DMS153 treated with DMSO at 0.1 percent for 48 hours (cell line): Measurements from ENCODE around the gene OSBPL3.
"Not testable (repeated sequence)": the region's sequence is repeated elsewhere in the genome, so short reads cannot be mapped to it uniquely, and the experiment has no call there.

Experiments
- DNase-seq: peaks from one replicate; lab custom pipeline; 2025; ENCODE audit not compliant: unreplicated experiment; lab: John Stamatoyannopoulos, UW

The OSBPL3 gene

GRCh38 chr7:24801883-24802282, 178.1 kb downstream of the OSBPL3 start:
- no peak for DNase-seq

DNA sequence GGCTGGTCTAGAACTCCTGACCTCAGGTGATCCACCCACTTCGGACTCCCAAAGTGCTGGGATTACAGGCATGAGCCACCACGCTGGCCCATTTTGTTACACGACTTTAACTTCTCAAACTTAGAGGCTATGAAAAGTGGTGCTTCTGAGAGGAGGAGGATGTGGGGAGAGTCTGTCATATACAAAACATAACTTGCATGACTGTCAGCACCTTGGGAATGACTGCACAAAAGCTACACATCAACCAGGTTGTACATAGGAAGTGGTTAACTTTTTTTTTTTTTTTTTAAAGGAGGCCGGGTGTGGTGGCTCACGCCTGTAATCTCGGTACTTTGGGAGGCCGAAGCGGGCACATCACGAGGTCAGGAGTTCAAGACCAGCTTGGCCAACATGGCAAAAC, 179.3 kb downstream of the OSBPL3 start:
- DNase-seq = no peak

- no peak for DNase-seq
Observed at GRCh38 chr7:24800073-24800472, 179.9 kb downstream of the OSBPL3 start.

GRCh38 chr7:24799506-24799905, 180.5 kb downstream of the OSBPL3 start:
- no peak for DNase-seq

DNA sequence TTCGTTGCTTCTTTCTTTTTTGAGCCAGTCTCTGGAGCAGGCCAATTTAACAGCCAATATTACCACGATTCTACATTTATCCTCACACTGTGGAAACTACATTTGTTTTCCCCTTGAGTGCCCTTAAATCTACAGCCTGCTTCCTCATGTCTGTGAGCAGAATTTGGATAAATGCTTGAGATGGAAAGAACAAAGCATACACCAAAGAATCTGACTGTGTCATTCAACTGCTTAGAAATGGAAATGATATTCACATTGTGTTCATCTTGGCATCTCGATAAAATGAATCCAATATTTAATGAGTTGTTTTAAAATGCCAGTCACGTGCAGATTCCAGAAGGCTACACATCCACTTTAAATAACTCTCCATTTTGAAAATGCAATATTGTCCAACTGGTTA, 181.7 kb downstream of the OSBPL3 start:
- no peak for DNase-seq

DNA sequence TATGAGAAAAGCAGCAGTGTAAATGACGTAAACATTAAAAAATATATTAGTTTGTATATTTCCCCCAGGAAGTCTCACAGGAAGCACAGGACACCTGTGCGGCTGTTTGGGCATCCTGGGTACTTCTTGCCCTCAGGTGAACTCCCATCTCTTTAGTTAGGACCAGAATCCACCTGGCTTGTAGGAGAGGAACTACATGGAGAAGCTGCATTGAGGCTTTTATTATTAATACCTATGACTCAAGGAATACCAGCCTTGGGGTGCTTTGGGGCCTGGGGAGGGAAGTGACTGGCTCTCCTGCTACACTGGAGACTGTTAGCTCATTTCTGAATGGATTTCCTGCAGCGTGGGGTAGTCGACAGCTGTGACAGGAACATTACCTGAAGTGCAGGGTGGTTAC, 182.7 kb downstream of the OSBPL3 start:
- no peak for DNase-seq

- no peak for DNase-seq
Observed at GRCh38 chr7:24795407-24795767, 184.6 kb downstream of the OSBPL3 start.

DNA sequence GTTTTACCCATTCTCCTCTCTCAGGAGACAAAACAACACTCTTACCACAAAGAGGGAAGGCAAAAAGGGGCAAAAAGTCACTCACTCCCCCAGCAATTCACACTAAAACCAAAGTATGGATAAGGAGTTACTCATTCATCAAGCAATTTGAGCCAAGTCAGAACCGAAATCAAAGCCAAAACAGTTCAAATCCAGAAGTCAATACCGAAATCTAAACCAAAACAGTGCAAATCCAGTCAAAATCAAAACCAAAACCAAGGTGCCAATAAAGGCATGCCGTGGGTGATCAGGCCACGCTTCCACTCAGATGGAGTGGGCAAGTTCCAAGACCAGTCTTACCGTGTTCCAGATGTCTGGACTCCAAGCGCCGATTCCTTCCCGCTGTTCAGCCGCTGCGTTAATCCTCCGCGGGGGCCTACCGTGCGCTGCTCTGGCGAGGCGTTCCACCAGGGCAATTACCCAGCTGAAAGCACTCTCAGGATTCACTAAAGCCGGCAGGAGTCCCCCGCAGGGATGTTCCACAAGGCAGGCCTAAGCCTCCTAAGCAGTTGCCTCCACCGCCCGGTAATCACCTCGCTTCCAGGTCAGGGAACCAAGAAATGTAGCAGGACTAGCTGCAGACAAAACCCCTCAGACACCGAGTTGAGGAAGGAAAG, 185.1 kb downstream of the OSBPL3 start:
- DNase-seq = not testable (repeated sequence)

- DNase-seq = no peak
Observed at GRCh38 chr7:24793982-24794648, 185.9 kb downstream of the OSBPL3 start.

DNA sequence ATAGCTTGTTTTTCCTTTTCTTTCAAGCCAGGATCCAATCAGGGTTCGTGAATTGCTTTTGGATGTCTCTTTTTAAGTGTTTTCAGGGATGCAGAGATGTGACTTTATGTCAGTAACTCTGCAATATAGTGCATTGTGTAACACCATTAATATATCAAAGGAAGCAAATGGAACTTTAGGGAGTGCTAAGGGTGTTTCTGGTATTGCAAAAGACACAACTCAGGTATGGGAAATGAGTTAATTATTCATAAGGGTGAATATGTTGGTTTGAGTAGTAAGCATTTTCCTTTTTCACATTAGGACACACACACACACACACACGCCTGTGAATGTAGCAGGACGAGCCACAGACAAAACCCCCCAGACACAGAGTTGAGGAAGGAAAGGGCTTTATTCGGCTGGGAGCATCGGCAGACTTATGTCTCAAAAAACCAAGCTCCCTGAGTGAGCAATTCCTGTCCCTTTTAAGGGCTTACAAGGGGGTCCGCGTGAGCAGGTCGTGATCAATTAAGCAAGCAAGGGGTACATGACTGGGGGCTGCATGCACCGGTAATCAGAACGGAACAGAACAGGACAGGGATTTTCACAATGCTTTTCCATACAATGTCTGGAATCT, 190.9 kb downstream of the OSBPL3 start:
- no peak for DNase-seq

DNA sequence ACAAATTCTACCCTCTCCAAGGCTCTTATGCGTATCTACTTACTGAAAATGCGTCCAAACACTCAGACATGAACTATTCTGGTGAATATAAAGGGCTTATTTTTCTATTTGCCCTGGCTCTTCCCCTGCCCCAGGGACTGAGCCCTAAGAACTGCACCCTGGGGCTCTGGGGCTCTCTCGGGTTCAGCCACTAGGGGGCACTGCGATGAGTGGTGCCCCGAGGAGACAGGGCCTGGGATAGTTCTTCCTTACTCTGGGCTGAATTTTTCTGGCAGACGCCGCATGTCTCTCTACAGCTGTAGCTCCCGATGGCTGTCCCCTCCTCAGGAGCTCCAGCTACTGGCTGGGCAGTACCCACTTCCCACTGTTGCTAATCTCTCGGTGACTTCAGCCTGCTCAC, 191.9 kb downstream of the OSBPL3 start:
- no peak for DNase-seq

DNA sequence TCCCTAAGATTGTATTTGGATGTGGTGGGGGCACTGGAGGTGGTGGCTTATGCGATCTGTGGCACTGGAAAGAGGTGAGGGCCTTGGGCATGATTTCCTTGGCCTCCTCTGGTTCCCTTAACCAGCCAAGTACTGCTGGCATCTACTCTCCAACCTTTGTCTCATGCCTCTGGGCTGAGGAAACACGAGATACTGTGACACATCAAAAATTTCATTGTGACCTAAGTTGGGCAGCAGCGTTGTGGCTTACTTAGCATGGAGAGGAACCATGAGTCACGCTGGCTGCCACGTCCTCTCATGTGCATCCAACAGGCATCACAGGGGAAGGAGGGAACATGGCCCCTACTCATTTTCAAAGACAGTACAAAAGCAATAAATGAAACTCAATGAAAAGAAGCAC, 193.0 kb downstream of the OSBPL3 start:
- DNase-seq = no peak

GRCh38 chr7:24786306-24786705, 193.7 kb downstream of the OSBPL3 start:
- DNase-seq = no peak

DNA sequence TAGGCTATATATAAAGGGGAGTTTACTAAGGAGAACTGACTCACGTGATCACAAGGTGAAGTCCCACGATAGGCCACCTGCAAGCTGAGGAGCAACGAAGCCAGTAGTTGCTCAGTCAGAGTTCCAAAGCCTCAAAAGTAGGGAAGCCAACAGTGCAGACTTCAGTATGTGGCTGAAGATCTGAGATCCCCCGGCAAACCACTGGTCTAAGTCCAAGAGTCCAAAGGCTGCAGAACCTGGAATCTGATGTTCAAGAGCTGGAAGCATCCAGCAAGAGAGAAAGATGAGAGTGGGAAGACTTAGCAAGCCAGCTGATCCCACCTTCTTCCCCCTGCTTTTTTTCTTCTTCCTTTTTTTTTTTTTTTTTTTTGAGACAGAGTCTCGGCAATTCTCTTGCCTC, 195.7 kb downstream of the OSBPL3 start:
- no peak for DNase-seq

DNA sequence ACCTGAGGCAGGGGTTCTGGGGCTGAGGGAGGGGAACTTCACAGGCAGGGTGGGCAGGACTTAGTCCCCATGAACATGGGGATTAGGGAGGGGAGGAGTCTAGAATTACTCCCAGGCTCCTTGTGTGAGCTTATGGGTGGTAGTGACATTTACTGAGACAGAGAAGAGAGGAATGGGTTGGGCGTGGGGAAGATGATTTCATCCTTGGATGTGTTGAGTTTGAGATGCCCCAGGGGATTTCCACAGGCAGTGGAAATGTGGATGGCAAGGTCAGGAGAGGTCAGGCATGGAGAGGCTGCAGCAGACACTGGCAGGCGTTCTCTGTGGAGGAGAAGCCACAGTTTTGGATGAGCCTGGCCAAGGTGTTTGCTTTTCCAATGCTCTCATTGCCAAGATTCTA, 196.3 kb downstream of the OSBPL3 start:
- DNase-seq = no peak

GRCh38 chr7:24781106-24781505, 198.9 kb downstream of the OSBPL3 start:
- no peak for DNase-seq

GRCh38 chr7:24779283-24779655, 200.7 kb downstream of the OSBPL3 start:
- DNase-seq = no peak

DNA sequence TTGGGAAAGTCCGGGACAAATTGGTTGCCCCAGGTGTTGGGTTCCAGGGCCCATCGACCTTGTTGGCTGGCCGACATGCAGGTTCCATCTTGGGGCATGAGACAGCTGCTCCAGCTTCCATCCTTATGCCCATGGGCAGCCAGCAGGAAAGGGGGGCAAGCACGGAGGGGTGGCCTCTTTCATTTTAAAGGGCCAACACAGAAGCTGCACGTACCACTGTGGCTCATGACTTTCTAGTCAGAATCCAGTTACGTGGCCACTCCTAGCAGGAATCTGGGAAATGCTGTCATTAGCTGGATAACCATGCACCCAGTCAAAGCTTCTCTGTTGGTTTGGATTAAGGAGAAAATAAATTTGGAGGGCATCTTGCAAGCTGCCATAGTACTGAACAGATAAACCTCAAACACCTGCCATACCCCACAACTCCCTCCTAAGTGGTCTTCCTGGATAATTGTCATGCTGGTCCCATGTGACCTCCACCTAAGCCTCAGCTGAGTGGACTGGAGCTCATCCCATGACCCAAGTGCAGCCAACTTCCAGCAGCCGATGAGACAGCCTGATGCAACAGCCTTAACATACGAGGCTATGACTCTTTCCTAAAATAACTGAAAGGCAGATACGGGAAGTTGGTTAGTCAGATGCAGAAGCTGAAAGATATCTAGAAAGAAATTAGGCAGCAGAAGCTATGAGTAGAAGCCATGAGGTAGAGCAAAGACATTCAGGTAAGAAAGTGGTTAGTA, 201.3 kb downstream of the OSBPL3 start:
- no peak for DNase-seq

DNA sequence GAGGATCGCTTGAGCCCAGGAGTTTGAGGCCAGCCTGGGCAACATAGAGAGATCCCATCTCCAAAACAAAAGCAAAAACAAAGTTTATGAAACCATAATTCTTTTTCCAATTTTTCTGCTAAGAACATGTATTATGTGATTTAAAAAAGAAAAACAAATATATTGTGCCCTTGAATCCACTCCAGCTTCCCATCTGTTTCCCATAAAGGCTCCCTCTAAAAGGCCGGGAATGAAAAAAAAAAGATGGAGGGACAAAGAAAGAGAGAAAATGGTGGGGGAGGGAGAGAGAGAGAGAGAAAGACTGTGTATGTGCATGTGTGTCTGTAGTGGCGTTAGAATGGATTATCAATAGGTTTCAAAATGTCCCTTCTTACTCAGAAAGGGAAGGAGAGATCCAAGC, 202.2 kb downstream of the OSBPL3 start:
- no peak for DNase-seq

- DNase-seq = no peak
Observed at GRCh38 chr7:24773646-24774045, 206.3 kb downstream of the OSBPL3 start.

- no peak for DNase-seq
Observed at GRCh38 chr7:24769851-24770250, 210.1 kb downstream of the OSBPL3 start.
